MG63 (cell line): ENCODE results near the gene MEGF6. TPM values are rescaled to one million over a fixed set of nuclear protein-coding genes. Genes with fewer than 3 reads are reported as not detected.

Source experiments
- DNase-seq: peaks from one replicate; pipeline ENCODE4 v3.0.0-alpha.2; 2020
- H3K27me3 ChIP-seq: fragments of 250-450 bp; sonication (Bioruptor Pico); 2 replicates; pipeline ENCODE4 v1.5.1; 2020; ENCODE audit warnings: mild to moderate bottlenecking, moderate library complexity
- H3K36me3 ChIP-seq: fragments of 250-450 bp; sonication (Bioruptor Pico); 2 replicates; pipeline ENCODE4 v1.5.1; 2020; ENCODE audit warnings: mild to moderate bottlenecking, moderate library complexity
- H3K4me3 ChIP-seq: fragments of 250-450 bp; sonication (Bioruptor Pico); 2 replicates; pipeline ENCODE4 v1.5.1; 2020; ENCODE audit warnings: mild to moderate bottlenecking, moderate library complexity
- H3K9me3 ChIP-seq: fragments of 250-450 bp; sonication (Bioruptor Pico); 2 replicates; pipeline ENCODE4 v1.5.1; 2020; ENCODE audit warnings: mild to moderate bottlenecking, moderate library complexity
- total RNA-seq: library from RNA; depleted of rRNA; stranded (reverse); fragments of >200 nt; shearing (Covaris generic); gene quantifications from 2 replicates; pipeline ENCODE4 v1.2.3, GENCODE V29; 2014; ENCODE audit warnings: low replicate concordance

Gene MEGF6
- total RNA-seq, 1 experiment from 2014 or later = 198 TPM

- no peak overlapping the region for H3K4me3 ChIP-seq
- DNase-seq = peak; percentile 20
- peaks cover 86% of the 10 kb centered on the region for H3K36me3 ChIP-seq
- H3K9me3 ChIP-seq = no peaks in the 10 kb centered on the region
- no peaks in the 10 kb centered on the region; the same call in 1 of the 2 replicates for H3K27me3 ChIP-seq
Measured at GRCh38 chr1:3496916-3497315, 114.4 kb downstream of the MEGF6 start.

GRCh38 chr1:3495776-3496745 lies 115.2 kb downstream of the MEGF6 start:
- Histone ChIP-seq H3K9me3 (no peaks in the 10 kb centered on the region), H3K36me3 (peaks cover 86% of the 10 kb centered on the region), H3K4me3 (no peak overlapping the region), H3K27me3 (no peaks in the 10 kb centered on the region; the same call in 1 of the 2 replicates)
- DNase-seq = peak; percentile 89

DNA sequence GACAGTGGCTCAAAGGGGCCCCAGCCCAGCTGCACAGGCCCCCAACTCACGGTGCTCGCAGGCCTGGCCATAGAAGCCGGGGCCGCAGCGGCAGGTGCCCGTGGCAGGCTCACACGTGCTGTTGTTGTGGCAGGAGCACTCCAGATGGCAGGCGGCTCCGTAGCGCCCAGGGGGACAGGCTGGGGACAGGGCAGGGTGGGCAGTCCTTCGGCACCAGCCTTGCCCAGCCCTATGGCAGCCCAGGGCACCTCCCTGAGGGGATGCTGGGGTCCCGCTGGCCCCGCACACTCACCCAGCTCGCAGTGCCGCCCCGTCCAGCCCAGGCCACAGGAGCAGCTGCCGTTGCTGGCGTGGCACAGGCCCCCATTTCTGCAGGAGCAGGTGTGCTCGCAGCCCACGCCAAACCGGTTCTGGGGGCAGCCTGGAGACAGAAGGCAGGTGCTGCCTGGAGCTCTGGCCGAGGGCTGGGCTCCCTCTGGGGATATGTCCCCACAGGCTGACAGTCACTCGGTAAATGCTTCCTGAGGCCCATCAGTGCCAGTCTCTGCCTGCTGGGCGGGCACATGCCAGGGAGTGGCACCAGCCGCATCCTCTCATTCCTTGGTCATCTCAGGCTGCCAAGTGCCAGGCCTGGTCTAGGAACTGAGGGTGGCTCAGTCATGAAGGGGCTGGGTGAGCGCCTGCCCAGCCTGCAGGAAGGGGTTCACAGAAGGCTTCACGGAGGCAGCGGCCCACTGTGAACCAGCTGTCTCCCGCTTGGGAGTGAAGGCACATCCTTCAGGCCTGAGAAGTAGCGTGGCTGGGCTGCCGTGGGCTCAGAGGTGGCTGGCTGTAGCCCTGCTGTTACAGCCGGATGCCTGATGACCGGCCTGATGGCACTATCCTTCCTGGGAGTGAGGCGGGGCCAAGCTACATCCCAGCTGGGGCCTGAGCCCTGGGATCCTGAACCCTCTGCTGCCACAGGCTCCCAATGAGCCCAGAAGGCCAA lies 116.7 kb downstream of the MEGF6 start:
- H3K4me3 ChIP-seq = no peak overlapping the region
- H3K27me3 ChIP-seq = no peaks in the 10 kb centered on the region; the same call in 1 of the 2 replicates
- H3K36me3 ChIP-seq = peaks cover 86% of the 10 kb centered on the region
- peak; percentile 38 for DNase-seq
- no peaks in the 10 kb centered on the region for H3K9me3 ChIP-seq

GRCh38 chr1:3492545-3493246 lies 118.6 kb downstream of the MEGF6 start:
- H3K27me3 ChIP-seq = no peaks in the 10 kb centered on the region
- no peak overlapping the region for H3K4me3 ChIP-seq
- H3K36me3 ChIP-seq = peaks cover 88% of the 10 kb centered on the region
- DNase-seq = no peak
- H3K9me3 ChIP-seq = peaks cover 6% of the 10 kb centered on the region; the same call in 1 of the 2 replicates

DNA sequence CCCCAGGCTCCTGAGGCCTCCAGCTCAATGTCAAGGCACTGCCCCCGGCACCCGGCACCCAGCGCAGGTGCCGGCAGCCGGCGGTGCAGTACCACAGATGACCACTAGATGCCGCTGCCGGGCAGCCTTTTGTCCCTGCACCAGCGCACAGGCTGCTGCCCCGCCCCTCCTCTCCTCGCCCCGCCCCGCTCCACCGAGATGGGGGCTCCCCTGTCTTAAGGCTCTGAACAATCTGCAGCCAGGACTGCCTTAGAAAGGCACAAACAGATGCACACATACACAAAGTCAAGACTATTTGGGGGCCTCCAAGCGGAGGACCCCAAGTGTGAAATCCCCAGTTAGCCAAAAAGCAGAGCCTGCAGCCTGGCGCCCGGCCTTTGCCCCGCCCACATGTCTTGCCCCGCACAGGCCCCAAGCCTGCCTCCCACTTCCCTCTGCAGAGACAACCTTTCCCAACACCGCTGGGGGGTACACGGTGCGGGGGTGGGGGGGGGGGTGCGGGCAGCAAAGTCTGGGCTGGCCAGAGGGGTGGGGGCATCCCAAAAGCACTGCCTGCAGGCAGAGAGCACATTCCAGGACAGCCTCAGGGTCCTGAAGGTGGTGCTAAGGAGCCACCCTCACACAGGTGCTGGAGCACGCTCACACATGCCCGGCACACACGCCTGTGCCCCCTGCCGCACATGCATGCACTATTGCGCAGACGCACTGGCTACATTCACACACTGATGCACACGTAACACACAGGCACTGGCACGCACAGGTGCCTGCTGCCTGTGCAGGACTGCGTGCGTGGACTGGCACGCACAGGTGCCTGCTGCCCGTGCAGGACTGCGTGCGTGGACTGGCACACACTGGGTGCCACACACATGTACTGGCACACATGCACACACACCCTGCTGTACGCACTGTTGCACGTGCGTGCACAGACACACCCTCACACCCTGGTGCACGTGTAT lies 119.7 kb downstream of the MEGF6 start:
- Histone ChIP-seq H3K4me3 (no peak overlapping the region), H3K36me3 (peaks cover 77% of the 10 kb centered on the region), H3K9me3 (peaks cover 6% of the 10 kb centered on the region; the same call in 1 of the 2 replicates), H3K27me3 (no peaks in the 10 kb centered on the region)
- peak; percentile 70 for DNase-seq

DNA sequence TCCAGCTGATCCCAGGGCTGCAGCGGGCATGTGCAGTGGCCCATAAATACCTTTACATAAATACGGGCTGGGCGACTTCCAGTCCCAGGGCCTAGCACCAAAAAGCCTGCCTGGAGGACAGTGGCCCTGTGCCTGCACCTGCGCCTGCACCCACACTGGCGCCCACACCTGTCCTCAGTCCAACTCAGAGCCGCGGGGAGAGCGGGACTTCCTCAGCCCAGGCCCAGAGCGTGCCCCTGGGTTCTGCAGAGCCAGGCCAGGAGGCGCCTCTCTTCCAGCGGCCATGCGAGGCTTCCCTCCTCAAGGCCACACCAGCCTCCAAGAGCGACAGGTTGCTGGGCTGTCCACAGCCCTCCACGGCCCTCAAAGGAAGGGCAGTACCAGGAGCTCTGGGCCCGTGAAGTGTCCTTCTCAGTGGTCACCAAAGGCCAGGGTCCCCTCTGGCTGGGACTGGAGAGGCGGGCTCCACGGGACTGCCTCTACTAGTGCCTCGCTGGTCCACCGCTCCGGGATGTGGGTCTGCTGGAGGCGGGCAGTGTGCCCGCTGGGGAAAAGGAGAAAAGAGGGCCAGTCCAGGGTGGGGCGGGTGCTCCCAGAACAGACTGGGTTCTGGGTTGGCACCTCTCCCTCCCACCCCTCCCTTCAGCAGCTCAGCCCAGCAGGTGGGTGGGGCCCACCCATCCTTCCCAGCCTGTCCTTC lies 121.1 kb downstream of the MEGF6 start:
- Histone ChIP-seq H3K9me3 (peaks cover 6% of the 10 kb centered on the region; the same call in 1 of the 2 replicates), H3K36me3 (peaks cover 65% of the 10 kb centered on the region), H3K4me3 (no peak overlapping the region), H3K27me3 (no peaks in the 10 kb centered on the region)
- DNase-seq = no peak

GRCh38 chr1:3488432-3488831 lies 122.9 kb downstream of the MEGF6 start:
- H3K36me3 ChIP-seq = peaks cover 48% of the 10 kb centered on the region
- no peaks in the 10 kb centered on the region for H3K27me3 ChIP-seq
- H3K9me3 ChIP-seq = peaks cover 6% of the 10 kb centered on the region; the same call in 1 of the 2 replicates
- no peak overlapping the region for H3K4me3 ChIP-seq
- DNase-seq = no peak

DNA sequence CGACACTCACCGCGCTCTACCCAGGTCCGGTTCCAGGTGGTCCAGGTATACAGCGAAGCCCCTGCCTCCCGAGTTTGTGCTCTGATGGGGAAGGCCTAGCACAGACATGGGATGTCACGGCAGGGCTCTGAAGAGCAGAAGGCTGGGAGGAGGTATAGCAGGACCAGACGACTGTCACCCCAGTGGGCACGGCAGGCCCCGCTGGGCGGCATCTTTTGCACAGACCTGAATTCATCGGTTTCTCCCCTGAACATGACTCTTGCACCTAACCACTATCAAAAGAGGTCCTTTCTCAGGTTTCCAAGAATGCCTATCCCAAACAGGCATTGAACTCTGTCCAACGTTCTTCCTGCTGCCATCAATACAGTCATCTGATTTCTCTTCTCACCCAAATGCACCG lies 126.3 kb downstream of the MEGF6 start:
- DNase-seq = no peak
- Histone ChIP-seq H3K27me3 (no peaks in the 10 kb centered on the region), H3K4me3 (no peak overlapping the region), H3K36me3 (peaks cover 23% of the 10 kb centered on the region), H3K9me3 (peaks cover 6% of the 10 kb centered on the region; the same call in 1 of the 2 replicates)

GRCh38 chr1:3483801-3484444 lies 127.4 kb downstream of the MEGF6 start:
- Histone ChIP-seq H3K27me3 (no peaks in the 10 kb centered on the region), H3K9me3 (peaks cover 4% of the 10 kb centered on the region; the same call in 1 of the 2 replicates), H3K4me3 (no peak overlapping the region), H3K36me3 (peaks cover 12% of the 10 kb centered on the region)
- DNase-seq = no peak

DNA sequence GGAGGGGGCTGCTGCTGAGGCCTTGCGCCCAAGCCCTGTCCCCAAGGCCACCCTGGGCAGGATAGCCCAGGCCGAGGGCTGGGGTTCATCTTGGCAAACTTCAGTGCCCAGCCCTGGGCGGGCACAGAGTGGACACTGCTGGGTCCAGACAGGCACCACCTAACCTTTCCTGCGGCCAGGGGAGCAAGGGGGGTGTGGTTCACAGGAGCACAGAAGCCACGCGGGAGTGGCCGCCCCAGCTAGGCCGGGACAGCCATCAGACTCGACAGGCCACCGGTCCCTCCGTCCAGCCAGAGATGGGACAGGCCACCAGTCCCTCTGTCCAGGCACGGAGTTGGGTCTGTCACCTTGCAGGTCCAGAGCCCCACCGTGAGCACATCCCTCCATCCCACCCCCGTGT lies 127.9 kb downstream of the MEGF6 start:
- H3K9me3 ChIP-seq = peaks cover 3% of the 10 kb centered on the region; the same call in 1 of the 2 replicates
- H3K36me3 ChIP-seq = peaks cover 7% of the 10 kb centered on the region

GRCh38 chr1:3482378-3482849 lies 128.9 kb downstream of the MEGF6 start:
- H3K36me3 ChIP-seq = no peaks in the 10 kb centered on the region; the same call in none of the 2 replicates
- H3K27me3 ChIP-seq = no peaks in the 10 kb centered on the region
- H3K4me3 ChIP-seq = no peak overlapping the region
- DNase-seq = peak; percentile 69
- no peaks in the 10 kb centered on the region for H3K9me3 ChIP-seq

More for the DNA sequence above, 127.9 kb downstream of the MEGF6 start:
- Histone ChIP-seq H3K27me3 (no peaks in the 10 kb centered on the region), H3K4me3 (no peak overlapping the region)
- DNase-seq = no peak

- no peak overlapping the region for H3K4me3 ChIP-seq
- DNase-seq = no peak
- H3K36me3 ChIP-seq = no peaks in the 10 kb centered on the region; the same call in 1 of the 2 replicates
- H3K9me3 ChIP-seq = no peaks in the 10 kb centered on the region
- H3K27me3 ChIP-seq = no peaks in the 10 kb centered on the region
Measured at GRCh38 chr1:3481836-3482375, 129.4 kb downstream of the MEGF6 start.

DNA sequence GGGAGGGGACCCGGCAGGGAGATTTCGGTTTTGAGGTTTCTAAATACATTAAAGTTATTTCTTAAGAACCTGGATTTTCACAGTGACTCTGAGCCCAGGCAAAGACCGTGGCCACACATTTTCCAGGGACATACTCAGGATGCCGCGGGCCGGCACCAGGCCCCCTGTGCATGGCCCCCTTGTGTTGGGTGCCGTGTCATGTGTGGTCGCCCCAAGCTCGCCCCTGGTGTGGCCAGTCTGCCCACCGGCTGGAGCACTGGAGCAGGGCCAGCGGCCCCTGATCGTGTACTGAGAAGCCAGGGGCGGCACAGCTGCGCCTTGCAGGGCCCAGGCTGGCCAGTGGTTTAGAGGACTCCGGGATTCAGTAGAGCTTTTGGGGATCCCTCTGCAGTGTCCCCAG lies 130.3 kb downstream of the MEGF6 start:
- H3K4me3 ChIP-seq = no peak overlapping the region
- H3K36me3 ChIP-seq = no peaks in the 10 kb centered on the region; the same call in 1 of the 2 replicates
- H3K27me3 ChIP-seq = no peaks in the 10 kb centered on the region
- no peak for DNase-seq
- no peaks in the 10 kb centered on the region for H3K9me3 ChIP-seq

GRCh38 chr1:3480369-3480719 lies 131.0 kb downstream of the MEGF6 start:
- Histone ChIP-seq H3K27me3 (no peaks in the 10 kb centered on the region), H3K9me3 (no peaks in the 10 kb centered on the region)
- no peak for DNase-seq

More at GRCh38 chr1:3480369-3480719, 131.0 kb downstream of the MEGF6 start:
- H3K36me3 ChIP-seq = no peaks in the 10 kb centered on the region; the same call in 1 of the 2 replicates
- no peak overlapping the region for H3K4me3 ChIP-seq
